ENCODE measurements around the gene RTN4R.

DNA sequence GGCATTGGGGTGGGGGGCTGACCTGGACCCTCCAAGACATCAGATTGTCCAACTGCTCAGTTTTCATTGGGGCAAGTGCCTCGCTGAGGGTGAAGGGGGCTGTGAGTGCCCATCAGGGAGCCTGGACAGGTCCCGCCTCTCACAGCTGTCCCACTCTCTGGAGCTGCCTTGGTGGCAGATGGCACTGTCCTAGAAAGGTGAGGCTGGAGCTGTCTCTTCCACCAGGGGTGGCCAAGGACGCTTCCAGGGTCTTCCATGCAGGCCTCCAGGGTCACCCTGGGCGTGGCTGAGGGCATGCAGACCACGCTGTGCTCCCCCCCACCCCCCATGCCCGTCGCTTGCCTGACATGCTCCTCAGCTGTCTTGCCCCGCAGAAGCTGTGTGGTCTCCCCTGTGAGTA lies 63.8 kb downstream of the RTN4R start:
- no peak for TF ChIP-seq RXRA (CRISPR knock-in tag; IDR thresholded peaks at IDR 0.05)
- TF ChIP-seq, protein P1, sequence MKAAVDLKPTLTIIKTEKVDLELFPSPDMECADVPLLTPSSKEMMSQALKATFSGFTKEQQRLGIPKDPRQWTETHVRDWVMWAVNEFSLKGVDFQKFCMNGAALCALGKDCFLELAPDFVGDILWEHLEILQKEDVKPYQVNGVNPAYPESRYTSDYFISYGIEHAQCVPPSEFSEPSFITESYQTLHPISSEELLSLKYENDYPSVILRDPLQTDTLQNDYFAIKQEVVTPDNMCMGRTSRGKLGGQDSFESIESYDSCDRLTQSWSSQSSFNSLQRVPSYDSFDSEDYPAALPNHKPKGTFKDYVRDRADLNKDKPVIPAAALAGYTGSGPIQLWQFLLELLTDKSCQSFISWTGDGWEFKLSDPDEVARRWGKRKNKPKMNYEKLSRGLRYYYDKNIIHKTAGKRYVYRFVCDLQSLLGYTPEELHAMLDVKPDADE (CRISPR knock-in tag; IDR thresholded peaks at IDR 0.05), result no peak
- no peak for TF ChIP-seq CTCF (CRISPR knock-in tag; IDR thresholded peaks at IDR 0.05)
- no peak for TF ChIP-seq SMC3 (IDR thresholded peaks at IDR 0.05; ENCODE audit: low read length)
- TF ChIP-seq, protein P2, sequence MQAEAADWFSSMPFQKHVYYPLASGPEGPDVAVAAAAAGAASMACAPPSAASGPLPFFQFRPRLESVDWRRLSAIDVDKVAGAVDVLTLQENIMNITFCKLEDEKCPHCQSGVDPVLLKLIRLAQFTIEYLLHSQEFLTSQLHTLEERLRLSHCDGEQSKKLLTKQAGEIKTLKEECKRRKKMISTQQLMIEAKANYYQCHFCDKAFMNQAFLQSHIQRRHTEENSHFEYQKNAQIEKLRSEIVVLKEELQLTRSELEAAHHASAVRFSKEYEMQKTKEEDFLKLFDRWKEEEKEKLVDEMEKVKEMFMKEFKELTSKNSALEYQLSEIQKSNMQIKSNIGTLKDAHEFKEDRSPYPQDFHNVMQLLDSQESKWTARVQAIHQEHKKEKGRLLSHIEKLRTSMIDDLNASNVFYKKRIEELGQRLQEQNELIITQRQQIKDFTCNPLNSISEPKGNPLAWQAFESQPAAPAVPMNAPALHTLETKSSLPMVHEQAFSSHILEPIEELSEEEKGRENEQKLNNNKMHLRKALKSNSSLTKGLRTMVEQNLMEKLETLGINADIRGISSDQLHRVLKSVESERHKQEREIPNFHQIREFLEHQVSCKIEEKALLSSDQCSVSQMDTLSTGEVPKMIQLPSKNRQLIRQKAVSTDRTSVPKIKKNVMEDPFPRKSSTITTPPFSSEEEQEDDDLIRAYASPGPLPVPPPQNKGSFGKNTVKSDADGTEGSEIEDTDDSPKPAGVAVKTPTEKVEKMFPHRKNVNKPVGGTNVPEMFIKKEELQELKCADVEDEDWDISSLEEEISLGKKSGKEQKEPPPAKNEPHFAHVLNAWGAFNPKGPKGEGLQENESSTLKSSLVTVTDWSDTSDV (CRISPR knock-in tag; IDR thresholded peaks at IDR 0.05), result no peak
- TF ChIP-seq ZNF121 (CRISPR knock-in tag; IDR thresholded peaks at IDR 0.05), result no peak
- TF ChIP-seq SNAPC2 (CRISPR knock-in tag; IDR thresholded peaks at IDR 0.05), result no peak
- no peak for TF ChIP-seq BRF2 (CRISPR knock-in tag; IDR thresholded peaks at IDR 0.05)
- TF ChIP-seq BRCA1 (CRISPR knock-in tag; IDR thresholded peaks at IDR 0.05), result no peak
- no peak for TF ChIP-seq ZNF484 (CRISPR knock-in tag; IDR thresholded peaks at IDR 0.05; ENCODE audit: borderline replicate concordance, low read depth)

Measured in HepG2 (cell line).